NCI-H187 treated with DMSO at 0.1 percent for 48 hours (cell line): Measurements from ENCODE around the gene DEXI.

Source experiments
- DNase-seq: peaks from one replicate; lab custom pipeline; 2025; lab: John Stamatoyannopoulos, UW

Gene DEXI

DNA sequence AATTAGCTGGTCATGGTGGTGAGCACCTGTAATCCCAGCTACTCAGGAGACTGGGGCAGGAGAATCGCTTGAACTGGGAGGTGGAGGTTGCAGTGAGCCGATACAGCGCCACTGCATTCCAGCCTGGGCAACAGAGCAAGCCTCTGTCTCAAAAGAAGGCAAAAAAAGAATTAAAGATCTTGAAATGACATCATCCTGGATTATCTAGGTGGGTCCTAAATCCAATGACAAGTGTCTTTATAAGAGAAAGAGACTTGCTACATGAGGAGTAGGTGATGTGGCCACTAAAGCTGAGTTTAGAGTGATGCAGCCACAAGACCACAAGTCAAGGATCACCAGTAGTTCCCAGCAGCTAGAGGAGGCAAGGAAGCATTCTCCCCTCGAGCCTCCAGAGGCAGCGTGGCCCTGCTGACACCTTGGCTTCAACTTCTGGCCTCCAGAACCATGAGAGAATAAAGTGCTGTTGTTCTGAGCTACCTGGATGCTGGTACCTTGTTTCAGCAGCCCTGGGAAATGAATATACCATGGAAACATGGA, 49.4 kb downstream of the DEXI start:
- DNase-seq, result no peak

DNA sequence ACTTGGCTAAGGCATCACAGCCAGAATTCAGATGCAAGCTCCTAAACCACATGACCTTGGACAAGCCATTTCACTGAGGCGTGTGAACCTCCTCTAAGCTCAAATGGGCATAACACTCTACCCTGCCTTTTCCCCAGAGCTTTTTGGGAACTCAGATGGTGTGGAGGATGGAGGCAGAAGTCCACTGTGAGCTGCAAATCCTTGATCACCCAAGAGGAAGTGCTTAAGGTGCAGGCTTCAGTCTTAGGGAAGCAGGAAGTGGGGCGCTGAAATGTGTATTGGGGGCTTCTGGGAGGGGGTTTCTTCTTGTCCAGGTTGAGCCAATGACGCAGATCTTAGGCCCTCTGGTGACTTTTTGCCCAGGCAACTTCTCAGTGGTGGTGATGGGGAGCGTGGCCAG, 52.4 kb downstream of the DEXI start:
- DNase-seq, result no peak

DNA sequence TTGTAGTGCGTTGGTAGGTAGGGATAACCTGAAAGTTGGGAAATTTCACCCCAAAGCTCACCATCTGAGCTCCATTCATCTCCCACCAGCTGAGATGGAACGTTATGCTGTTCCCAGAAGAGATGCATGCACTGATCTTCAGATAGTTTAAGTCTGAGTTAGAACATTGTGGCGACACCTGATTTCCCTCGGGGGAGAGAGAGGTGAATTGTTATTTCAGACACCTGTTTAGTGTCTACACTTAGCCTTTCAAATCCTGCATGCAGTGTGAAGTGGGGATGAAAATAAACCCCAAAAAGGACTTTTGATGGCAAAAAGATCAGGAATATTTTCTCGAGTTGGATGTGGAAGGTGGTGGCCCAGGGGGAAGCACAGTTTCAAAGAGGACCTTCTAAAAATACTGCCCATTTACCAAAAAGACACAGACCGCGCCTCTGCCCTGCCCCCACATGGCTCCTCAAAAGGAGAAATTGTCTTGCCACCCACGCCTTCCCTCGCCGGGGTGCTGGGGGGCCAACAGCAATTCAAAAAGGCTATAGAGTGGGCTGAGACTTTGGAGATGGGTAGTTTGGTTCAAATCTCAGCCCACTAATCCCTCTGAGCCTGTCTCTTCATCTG, 53.8 kb downstream of the DEXI start:
- no peak for DNase-seq

DNA sequence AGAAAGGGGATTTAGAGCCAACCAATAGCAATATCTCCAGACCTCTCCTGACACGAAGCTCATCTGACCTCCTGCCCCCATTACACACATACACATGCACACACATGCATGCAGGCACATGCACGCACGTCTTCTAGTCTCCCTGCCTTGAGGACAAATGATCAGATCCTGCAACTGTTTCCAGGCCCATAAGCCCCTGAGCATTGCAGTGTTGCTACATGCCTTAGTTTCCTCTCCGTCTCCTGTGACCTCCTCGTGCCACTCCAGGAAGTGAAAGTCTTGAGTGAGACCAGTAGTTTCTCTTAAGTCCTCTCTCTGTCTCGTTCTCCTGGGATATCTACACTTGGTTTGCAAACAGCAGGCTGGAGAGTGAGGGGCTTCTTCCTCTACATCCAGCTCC, 57.0 kb downstream of the DEXI start:
- DNase-seq, result no peak

DNA sequence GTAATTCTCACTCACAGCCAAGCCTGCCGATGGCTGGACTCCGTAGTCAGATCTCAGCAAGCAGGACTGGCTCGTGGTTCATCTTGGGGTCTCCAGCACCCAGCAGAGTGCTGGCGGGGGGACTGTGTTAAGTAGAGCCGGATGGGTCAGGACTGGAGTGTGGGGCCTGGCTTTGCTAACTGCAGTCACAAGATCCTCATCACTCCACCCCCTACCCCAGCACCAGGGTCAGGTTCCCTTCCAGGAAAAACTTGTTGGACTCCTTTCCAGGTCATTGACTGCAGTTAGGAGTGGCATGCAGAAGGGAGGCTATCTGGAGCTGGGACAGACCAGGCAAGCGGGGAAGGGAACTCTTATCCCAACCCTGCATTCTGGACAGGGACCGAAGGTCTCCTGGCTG, 59.3 kb downstream of the DEXI start:
- no peak for DNase-seq

DNA sequence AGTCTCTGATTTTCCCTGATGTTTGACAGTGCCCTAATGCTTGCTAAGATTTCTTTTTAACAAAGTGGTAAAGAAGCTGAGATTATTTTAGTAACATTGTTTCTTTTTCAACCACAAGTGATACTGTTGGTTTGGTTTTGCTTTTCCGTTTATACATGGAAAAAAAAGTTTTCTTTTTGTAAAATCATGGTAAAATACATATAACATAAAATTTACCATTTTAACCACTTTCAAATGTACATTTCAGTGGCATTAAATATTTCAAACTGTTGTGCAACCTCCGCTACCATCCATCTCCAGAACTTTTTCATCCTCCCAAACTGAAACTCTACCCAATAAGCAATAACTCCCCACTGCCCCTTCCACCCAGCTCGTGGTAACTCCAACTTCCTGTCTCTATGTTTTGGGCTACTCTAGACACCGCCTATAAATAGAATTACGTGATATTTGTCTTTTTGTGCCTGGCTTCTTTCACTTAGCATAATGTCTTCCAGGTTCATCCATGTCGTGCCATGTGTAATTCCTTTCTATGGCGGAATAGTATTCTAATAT, 60.7 kb downstream of the DEXI start:
- DNase-seq, result no peak

DNA sequence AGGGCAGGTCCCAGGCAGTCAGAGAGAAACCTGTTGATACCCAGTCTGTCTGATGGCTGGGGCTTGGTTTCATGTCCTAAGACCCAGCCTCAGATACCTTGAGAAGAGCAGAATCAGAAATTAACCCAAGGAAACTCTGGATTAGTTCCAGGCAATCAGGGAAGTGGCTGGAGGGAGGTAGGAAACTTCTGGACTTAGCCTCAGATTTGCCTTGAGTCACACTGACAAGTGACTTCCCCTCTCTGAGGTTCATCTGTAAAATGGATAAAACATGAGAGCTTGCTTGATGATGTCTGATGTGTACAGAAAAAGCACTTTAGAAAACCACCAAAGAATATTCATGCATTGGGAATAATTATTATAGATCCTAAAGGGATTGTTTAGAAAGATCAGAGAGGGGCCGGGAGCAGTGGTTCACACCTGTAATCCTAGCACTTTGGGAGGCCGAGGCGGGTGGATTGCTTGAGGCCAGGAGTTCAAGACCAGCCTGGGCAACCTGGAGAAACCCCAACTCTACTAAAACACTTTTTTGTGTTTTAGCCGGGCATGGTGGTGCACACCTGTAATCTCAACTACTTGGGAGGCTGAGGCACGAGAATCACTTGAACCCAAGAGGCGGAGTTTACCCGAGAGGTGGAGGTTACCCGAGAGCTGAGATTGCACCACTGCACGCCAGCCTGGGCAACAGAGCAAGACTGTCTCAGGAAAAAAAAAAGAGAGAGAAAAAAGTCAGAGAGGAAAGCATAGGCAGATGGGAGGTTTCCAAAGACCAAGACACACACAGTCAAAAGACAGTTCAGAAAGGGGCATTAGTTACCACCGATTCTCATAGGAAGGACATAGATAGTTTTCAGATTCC, 61.4 kb downstream of the DEXI start:
- DNase-seq, result no peak

DNA sequence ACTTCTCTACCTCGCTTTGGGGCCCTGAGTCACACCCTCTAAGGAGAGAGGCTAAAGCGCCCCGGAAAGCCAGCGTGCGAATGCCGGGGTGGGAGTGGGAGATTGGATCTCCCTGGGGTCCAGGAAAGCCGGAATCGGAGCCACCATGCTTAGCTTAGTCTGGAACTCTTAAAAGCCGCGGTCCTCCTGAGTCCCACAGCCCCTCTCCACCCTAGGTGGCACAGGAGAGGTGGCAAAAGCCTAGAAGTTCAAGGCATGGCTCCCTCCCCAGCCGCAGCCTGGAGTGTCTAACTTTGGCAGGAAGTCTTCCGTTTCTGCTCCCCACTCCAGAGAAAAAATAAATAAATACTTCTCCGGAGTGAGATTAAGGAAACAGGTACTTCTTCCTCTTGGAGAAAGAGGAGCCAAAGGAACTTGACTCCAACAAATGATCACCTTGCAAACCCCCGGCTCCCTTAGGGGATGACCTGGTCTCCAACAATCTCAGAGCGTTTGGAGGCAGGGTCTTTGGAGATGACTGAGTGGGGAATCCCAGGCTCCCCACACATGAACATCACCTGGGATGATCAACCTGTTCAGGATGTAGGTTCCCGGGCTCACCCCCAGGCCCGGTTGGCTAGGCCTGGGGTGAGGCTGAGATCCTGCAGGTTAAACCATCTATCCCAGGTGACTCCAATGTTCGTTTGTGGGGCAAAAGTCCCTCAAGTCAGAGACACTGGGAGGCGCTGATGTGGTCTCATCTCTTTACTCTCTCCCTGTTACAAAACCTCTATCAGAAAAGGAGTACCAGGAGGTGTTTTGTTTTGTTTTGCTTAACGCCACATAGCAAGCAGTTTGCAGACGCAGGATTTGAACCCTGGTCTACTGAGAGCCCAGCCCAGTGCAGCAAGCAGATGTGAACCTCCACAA, 62.3 kb downstream of the DEXI start:
- no peak for DNase-seq
